ENCODE data around the gene ANKS1B.
A peak's percentile ranks its signal among the peaks of the same experiment; 100 is the strongest.

The ANKS1B gene

DNA sequence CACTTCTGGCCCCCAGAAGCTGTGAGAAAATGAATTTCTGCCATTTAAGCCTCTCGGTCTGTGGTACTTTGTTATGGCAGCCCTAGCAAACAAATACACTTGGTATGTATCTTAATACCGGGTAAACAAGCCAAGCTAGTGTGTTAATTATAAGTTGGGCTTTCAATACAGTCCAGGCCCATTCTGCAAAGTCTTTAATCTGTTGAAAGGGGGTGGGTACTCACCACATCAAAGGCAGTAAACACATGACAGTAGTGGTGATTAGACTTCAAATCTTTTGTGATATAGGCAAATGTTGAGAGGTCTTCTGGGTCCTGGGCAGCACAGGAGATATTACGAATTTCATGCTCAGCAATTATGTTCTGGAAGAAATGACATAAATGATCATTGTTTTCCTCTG, 1211.9 kb downstream of the ANKS1B start (continued):
- TF ChIP-seq, protein P1, sequence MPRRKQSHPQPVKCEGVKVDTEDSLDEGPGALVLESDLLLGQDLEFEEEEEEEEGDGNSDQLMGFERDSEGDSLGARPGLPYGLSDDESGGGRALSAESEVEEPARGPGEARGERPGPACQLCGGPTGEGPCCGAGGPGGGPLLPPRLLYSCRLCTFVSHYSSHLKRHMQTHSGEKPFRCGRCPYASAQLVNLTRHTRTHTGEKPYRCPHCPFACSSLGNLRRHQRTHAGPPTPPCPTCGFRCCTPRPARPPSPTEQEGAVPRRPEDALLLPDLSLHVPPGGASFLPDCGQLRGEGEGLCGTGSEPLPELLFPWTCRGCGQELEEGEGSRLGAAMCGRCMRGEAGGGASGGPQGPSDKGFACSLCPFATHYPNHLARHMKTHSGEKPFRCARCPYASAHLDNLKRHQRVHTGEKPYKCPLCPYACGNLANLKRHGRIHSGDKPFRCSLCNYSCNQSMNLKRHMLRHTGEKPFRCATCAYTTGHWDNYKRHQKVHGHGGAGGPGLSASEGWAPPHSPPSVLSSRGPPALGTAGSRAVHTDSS (tag by site-specific recombination; IDR thresholded peaks at IDR 0.05) = no peak

DNA sequence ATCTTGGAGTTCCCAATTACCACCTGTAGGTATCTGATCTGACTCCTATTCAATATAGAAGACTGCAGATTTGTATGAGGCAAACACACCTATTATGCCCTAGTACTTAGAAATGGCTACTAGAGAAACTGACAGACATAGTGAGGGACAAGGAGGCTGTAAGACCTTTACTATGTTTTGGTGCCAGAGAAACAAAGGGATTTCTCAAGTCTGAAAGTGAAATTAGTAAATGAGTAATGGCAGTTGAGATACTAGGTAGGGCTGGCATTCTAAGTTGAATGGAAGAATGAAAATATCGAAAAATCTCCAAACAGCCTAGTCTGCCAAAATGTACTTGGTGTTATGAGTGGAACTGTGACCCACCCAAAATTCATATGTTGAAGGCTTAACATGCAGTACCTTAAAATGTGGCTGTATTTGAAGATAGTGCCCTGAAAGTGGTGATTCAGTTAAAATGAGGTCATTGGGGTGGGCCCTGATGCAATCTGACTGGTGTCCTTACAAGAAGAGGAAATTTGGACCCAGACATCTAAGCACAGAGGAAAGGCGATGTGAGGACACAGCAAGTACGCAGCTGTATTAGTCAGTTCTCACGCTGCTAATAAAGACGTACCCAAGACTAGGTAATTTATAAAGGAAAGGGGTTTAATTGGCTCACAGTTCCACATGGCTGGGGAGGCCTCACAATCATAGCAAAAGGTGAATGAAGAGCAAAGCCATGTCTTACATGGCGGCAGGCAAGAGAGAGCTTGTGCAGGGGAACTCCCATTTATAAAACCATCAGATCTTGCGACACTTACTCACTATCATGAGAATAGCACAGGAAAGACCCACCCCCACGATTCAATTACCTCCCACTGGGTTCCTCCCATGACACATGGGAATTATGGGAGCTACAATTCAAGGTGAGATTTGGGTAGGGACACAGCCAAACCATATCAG, 1212.7 kb downstream of the ANKS1B start:
- H3K4me3 ChIP-seq (ENCODE audit: low read depth, low read length) = no peak overlapping the region
- ChIA-PET CTCF (interaction anchor here (0.6 kb wide), 1 partner anchor 119 kb away, joined by 5 read pairs; no protein-coding TSS in a partner anchor), POLR2A (no interaction called here)
- no peak overlapping the region for H3K27ac ChIP-seq (ENCODE audit: extremely low read depth, low read depth, low read length)
- peaks cover 14% of the 10 kb centered on the region; the same call in 1 of the 2 replicates for H3K4me1 ChIP-seq (ENCODE audit: control insufficient read depth, insufficient read depth, low read length)
- TF ChIP-seq, protein P2, sequence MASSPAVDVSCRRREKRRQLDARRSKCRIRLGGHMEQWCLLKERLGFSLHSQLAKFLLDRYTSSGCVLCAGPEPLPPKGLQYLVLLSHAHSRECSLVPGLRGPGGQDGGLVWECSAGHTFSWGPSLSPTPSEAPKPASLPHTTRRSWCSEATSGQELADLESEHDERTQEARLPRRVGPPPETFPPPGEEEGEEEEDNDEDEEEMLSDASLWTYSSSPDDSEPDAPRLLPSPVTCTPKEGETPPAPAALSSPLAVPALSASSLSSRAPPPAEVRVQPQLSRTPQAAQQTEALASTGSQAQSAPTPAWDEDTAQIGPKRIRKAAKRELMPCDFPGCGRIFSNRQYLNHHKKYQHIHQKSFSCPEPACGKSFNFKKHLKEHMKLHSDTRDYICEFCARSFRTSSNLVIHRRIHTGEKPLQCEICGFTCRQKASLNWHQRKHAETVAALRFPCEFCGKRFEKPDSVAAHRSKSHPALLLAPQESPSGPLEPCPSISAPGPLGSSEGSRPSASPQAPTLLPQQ (tag by site-specific recombination; IDR thresholded peaks at IDR 0.05) = peak; percentile 26; the same call in 1 of the 2 replicates
- no peak for TF ChIP-seq SCRT2 (tag by site-specific recombination; IDR thresholded peaks at IDR 0.05)
- TF ChIP-seq, protein P3, sequence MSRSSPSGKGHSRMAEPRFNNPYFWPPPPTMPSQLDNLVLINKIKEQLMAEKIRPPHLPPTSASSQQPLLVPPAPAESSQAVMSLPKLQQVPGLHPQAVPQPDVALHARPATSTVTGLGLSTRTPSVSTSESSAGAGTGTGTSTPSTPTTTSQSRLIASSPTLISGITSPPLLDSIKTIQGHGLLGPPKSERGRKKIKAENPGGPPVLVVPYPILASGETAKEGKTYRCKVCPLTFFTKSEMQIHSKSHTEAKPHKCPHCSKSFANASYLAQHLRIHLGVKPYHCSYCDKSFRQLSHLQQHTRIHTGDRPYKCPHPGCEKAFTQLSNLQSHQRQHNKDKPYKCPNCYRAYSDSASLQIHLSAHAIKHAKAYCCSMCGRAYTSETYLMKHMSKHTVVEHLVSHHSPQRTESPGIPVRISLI (tag by site-specific recombination; IDR thresholded peaks at IDR 0.05) = no peak
- TF ChIP-seq, protein P4, sequence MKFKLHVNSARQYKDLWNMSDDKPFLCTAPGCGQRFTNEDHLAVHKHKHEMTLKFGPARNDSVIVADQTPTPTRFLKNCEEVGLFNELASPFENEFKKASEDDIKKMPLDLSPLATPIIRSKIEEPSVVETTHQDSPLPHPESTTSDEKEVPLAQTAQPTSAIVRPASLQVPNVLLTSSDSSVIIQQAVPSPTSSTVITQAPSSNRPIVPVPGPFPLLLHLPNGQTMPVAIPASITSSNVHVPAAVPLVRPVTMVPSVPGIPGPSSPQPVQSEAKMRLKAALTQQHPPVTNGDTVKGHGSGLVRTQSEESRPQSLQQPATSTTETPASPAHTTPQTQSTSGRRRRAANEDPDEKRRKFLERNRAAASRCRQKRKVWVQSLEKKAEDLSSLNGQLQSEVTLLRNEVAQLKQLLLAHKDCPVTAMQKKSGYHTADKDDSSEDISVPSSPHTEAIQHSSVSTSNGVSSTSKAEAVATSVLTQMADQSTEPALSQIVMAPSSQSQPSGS (tag by site-specific recombination; IDR thresholded peaks at IDR 0.05; ENCODE audit: low read depth) = peak; percentile 6; the same call in 1 of the 2 replicates
- TF ChIP-seq, protein P5, sequence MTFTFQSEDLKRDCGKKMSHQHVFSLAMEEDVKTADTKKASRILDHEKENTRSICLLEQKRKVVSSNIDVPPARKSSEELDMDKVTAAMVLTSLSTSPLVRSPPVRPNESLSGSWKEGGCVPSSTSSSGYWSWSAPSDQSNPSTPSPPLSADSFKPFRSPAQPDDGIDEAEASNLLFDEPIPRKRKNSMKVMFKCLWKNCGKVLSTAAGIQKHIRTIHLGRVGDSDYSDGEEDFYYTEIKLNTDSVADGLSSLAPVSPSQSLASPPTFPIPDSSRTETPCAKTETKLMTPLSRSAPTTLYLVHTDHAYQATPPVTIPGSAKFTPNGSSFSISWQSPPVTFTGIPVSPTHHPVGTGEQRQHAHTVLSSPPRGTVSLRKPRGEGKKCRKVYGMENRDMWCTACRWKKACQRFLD (tag by site-specific recombination; IDR thresholded peaks at IDR 0.05) = no peak
- H3K9me3 ChIP-seq (ENCODE audit: control insufficient read depth, insufficient read depth, low read depth, low read length) = no peaks in the 10 kb centered on the region
- H3K36me3 ChIP-seq (ENCODE audit: control insufficient read depth in 2 of 2, insufficient read depth in 1 of 2, low read length in 2 of 2) = no peaks in the 10 kb centered on the region

DNA sequence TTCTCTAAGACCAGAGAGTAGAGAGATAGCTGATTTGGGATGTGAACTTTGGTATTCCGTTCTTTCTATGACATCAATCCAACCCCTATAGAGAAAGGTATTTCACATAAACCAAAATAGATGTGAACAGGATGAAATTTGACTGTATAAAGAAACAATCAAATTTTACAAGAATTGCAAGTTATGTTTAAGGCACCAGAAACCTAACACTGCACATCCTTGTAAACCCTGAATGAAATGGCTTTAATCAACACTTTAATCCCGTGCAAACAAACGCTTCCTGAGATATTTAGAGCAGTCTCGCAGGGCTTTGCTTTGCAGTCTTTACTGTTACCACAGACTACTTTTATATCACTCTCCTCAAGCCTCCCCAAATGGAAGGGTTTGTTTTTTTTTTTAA, 1214.5 kb downstream of the ANKS1B start:
- Histone ChIP-seq H3K9me3 (ENCODE audit: control insufficient read depth, insufficient read depth, low read depth, low read length) (no peaks in the 10 kb centered on the region), H3K4me1 (ENCODE audit: control insufficient read depth, insufficient read depth, low read length) (peaks cover 14% of the 10 kb centered on the region; the same call in 1 of the 2 replicates), H3K4me3 (ENCODE audit: low read depth, low read length) (no peak overlapping the region), H3K36me3 (ENCODE audit: control insufficient read depth in 2 of 2, insufficient read depth in 1 of 2, low read length in 2 of 2) (no peaks in the 10 kb centered on the region), H3K27ac (ENCODE audit: extremely low read depth, low read depth, low read length) (no peak overlapping the region)
- POLR2A ChIA-PET = no interaction called here
- CTCF ChIA-PET = interaction anchor here (0.8 to 1.3 kb wide), 2 partner anchors 170 to 204 kb away, joined by 3 to 7 read pairs; no protein-coding TSS in a partner anchor
- TF ChIP-seq, protein P6, sequence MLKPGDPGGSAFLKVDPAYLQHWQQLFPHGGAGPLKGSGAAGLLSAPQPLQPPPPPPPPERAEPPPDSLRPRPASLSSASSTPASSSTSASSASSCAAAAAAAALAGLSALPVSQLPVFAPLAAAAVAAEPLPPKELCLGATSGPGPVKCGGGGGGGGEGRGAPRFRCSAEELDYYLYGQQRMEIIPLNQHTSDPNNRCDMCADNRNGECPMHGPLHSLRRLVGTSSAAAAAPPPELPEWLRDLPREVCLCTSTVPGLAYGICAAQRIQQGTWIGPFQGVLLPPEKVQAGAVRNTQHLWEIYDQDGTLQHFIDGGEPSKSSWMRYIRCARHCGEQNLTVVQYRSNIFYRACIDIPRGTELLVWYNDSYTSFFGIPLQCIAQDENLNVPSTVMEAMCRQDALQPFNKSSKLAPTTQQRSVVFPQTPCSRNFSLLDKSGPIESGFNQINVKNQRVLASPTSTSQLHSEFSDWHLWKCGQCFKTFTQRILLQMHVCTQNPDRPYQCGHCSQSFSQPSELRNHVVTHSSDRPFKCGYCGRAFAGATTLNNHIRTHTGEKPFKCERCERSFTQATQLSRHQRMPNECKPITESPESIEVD (tag by site-specific recombination; IDR thresholded peaks at IDR 0.05) = peak; percentile 58
- TF ChIP-seq ZNF23 (tag by site-specific recombination; IDR thresholded peaks at IDR 0.05; ENCODE audit: borderline replicate concordance) (no peak), ZEB2 (tag by site-specific recombination; IDR thresholded peaks at IDR 0.05) (0 out of 2 replicates have a peak, but pooled peaks have one; percentile 20), ZNF549 (tag by site-specific recombination; IDR thresholded peaks at IDR 0.05) (peak; percentile 67; the same call in 1 of the 2 replicates), OSR2 (tag by site-specific recombination; IDR thresholded peaks at IDR 0.05) (0 out of 2 replicates have a peak, but pooled peaks have one; percentile 30), ZNF843 (tag by site-specific recombination; IDR thresholded peaks at IDR 0.05) (peak; percentile 33; the same call in 1 of the 2 replicates), ZNF585B (tag by site-specific recombination; IDR thresholded peaks at IDR 0.05) (no peak), ZNF501 (tag by site-specific recombination; IDR thresholded peaks at IDR 0.05) (no peak), ZNF366 (tag by site-specific recombination; conservative IDR thresholded peaks at IDR 0.05) (peak; percentile 27; the same call in 1 of the 2 replicates)
- TF ChIP-seq, protein P7, sequence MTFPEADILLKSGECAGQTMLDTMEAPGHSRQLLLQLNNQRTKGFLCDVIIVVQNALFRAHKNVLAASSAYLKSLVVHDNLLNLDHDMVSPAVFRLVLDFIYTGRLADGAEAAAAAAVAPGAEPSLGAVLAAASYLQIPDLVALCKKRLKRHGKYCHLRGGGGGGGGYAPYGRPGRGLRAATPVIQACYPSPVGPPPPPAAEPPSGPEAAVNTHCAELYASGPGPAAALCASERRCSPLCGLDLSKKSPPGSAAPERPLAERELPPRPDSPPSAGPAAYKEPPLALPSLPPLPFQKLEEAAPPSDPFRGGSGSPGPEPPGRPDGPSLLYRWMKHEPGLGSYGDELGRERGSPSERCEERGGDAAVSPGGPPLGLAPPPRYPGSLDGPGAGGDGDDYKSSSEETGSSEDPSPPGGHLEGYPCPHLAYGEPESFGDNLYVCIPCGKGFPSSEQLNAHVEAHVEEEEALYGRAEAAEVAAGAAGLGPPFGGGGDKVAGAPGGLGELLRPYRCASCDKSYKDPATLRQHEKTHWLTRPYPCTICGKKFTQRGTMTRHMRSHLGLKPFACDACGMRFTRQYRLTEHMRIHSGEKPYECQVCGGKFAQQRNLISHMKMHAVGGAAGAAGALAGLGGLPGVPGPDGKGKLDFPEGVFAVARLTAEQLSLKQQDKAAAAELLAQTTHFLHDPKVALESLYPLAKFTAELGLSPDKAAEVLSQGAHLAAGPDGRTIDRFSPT (tag by site-specific recombination; IDR thresholded peaks at IDR 0.05) = 0 out of 2 replicates have a peak, but pooled peaks have one; percentile 9
- TF ChIP-seq, protein P8, sequence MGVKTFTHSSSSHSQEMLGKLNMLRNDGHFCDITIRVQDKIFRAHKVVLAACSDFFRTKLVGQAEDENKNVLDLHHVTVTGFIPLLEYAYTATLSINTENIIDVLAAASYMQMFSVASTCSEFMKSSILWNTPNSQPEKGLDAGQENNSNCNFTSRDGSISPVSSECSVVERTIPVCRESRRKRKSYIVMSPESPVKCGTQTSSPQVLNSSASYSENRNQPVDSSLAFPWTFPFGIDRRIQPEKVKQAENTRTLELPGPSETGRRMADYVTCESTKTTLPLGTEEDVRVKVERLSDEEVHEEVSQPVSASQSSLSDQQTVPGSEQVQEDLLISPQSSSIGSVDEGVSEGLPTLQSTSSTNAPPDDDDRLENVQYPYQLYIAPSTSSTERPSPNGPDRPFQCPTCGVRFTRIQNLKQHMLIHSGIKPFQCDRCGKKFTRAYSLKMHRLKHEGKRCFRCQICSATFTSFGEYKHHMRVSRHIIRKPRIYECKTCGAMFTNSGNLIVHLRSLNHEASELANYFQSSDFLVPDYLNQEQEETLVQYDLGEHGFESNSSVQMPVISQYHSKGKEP (tag by site-specific recombination; IDR thresholded peaks at IDR 0.05) = peak; percentile 62; the same call in 1 of the 2 replicates

All from HEK293 (cell line).